ENCODE data around the gene MYBPC1. TPM values are rescaled to one million over a fixed set of nuclear protein-coding genes. Genes with fewer than 3 reads are reported as not detected.

The MYBPC1 gene
- total and polyA plus RNA-seq, 2 of the 13 experiments (the other 11 are each of a cell fraction or from before 2014, with no cell fraction given) = 0.31 to 0.53 TPM

- TF ChIP-seq ZNF18 (CRISPR knock-in tag; IDR thresholded peaks at IDR 0.05; ENCODE audit: insufficient replicate concordance) (peak; percentile 30), CREM (IDR thresholded peaks at IDR 0.05) (no peak), CREM (CRISPR knock-in tag; IDR thresholded peaks at IDR 0.05) (no peak), PBX2 (CRISPR knock-in tag; IDR thresholded peaks at IDR 0.05) (0 out of 2 replicates have a peak, but pooled peaks have one; percentile 26), HNF1B (CRISPR knock-in tag; IDR thresholded peaks at IDR 0.05) (no peak), ZFP90 (CRISPR knock-in tag; IDR thresholded peaks at IDR 0.05; ENCODE audit: borderline replicate concordance) (no peak), ZNF773 (CRISPR knock-in tag; IDR thresholded peaks at IDR 0.05; ENCODE audit: borderline replicate concordance) (no peak), KDM1A (CRISPR knock-in tag; IDR thresholded peaks at IDR 0.05) (no peak), ZBTB44 (CRISPR knock-in tag; IDR thresholded peaks at IDR 0.05) (no peak), SETDB1 (CRISPR knock-in tag; IDR thresholded peaks at IDR 0.05; ENCODE audit: borderline replicate concordance) (no peak), ZNF816 (CRISPR knock-in tag; IDR thresholded peaks at IDR 0.05; ENCODE audit: borderline replicate concordance) (no peak), ARID5B (CRISPR knock-in tag; IDR thresholded peaks at IDR 0.05) (peak; percentile 17; the same call in 1 of the 2 replicates), NR2C2 (CRISPR knock-in tag; IDR thresholded peaks at IDR 0.05; ENCODE audit: borderline replicate concordance) (0 out of 2 replicates have a peak, but pooled peaks have one; percentile 14), ZSCAN25 (CRISPR knock-in tag; IDR thresholded peaks at IDR 0.05) (no peak), ZBTB26 (CRISPR knock-in tag; IDR thresholded peaks at IDR 0.05; ENCODE audit: borderline replicate concordance) (no peak), MAFK (conservative IDR thresholded peaks at IDR 0.05 in 1 of 2, IDR thresholded peaks at IDR 0.05 in 1 of 2; ENCODE audit: low read length in 2 of 2) (peak; percentile 84 to 89), GABPB1 (CRISPR knock-in tag; IDR thresholded peaks at IDR 0.05) (no peak), KDM6A (CRISPR knock-in tag; IDR thresholded peaks at IDR 0.05; ENCODE audit: low read depth) (no peak)
These were observed 75.4 kb downstream of the MYBPC1 start (continued) for GRCh38 chr12:101670007-101670671.
